Natural killer cell (primary cell): Measurements from ENCODE around the gene TBC1D24. TPM values are rescaled to one million over a fixed set of nuclear protein-coding genes. Genes with fewer than 3 reads are reported as not detected.

Experiments
- ATAC-seq, 3 donors: fragments of 150-1000 bp in 2 of 3; fragments of 200-7000 bp in 1 of 3; cut with Tn5 transposase; 1 replicate in 1 of 3; 2 replicates in 2 of 3; pipeline ENCODE4 v1.10.0; 2021; ENCODE audit warnings: mild to moderate bottlenecking in 2 of 3, moderate library complexity in 2 of 3
- DNase-seq, 2 donors: peaks; one replicate each; pipeline versions ENCODE4 v3.0.0 to v3.0.0-alpha.2; 2013 to 2021; ENCODE audit warnings: mixed read lengths in 1 of 2
- H3K27ac ChIP-seq: one replicate; pipeline ENCODE4 v1.5.1; 2013; ENCODE audit warnings: mild to moderate bottlenecking, low read length
- H3K27me3 ChIP-seq: one replicate; pipeline ENCODE4 v1.6.1; 2013; ENCODE audit warnings: low read length; ENCODE audit not compliant: control insufficient read depth, insufficient read depth
- H3K36me3 ChIP-seq: one replicate; pipeline ENCODE4 v1.6.1; 2013; ENCODE audit warnings: low read length; ENCODE audit not compliant: control insufficient read depth, insufficient read depth
- H3K4me1 ChIP-seq: one replicate; pipeline ENCODE4 v1.6.1; 2013; ENCODE audit warnings: low read length; ENCODE audit not compliant: control insufficient read depth, insufficient read depth
- H3K4me3 ChIP-seq: one replicate; pipeline ENCODE4 v1.5.1; 2013; ENCODE audit warnings: low read length
- H3K9me3 ChIP-seq: one replicate; pipeline ENCODE4 v1.6.1; 2013; ENCODE audit warnings: low read length; ENCODE audit not compliant: control insufficient read depth, insufficient read depth
- H3K27ac Mint-ChIP-seq, 2 donors: one replicate each; pipeline ENCODE4 v1.8.0; 2022; ENCODE audit warnings: mild to moderate bottlenecking in 2 of 2, mixed read lengths in 2 of 2, moderate library complexity in 1 of 2
- H3K27me3 Mint-ChIP-seq, 2 donors: one replicate each; pipeline ENCODE4 v1.8.0; 2022; ENCODE audit warnings: low read depth in 2 of 2, mixed read lengths in 2 of 2
- H3K36me3 Mint-ChIP-seq: one replicate; pipeline ENCODE4 v1.8.0; 2022; ENCODE audit warnings: mixed read lengths
- H3K4me1 Mint-ChIP-seq, 2 donors: one replicate each; pipeline ENCODE4 v1.8.0; 2022; ENCODE audit warnings: mixed read lengths in 2 of 2
- H3K4me3 Mint-ChIP-seq: one replicate; pipeline ENCODE4 v1.8.0; 2022; ENCODE audit warnings: mild to moderate bottlenecking, moderate library complexity, mixed read lengths
- H3K9me3 Mint-ChIP-seq, 2 donors: one replicate each; pipeline ENCODE4 v1.8.0; 2022; ENCODE audit warnings: mixed read lengths in 2 of 2
- CTCF ChIP-seq: fragments of 200-600 bp; IDR thresholded peaks from one replicate; pipeline ENCODE4 v1.8.0; 2022; ENCODE audit warnings: antibody characterized with exemption
- WGBS: methylation state at CpG from one replicate; pipeline ENCODE4 v1.1.7; 2013; ENCODE audit warnings: missing lambda C conversion rate; ENCODE audit not compliant: insufficient coverage; 5-methylcytosine and 5-hydroxymethylcytosine counted together
- intact Hi-C: fragments of 100-400 bp; cut with micrococcal nuclease; formaldehyde crosslinking; loops from one replicate; pipeline ENCODE4 v1.14.2; 2022
- total RNA-seq, 4 donors: library from RNA; stranded (reverse); fragments of 120-200 nt in 1 of 4; gene quantifications; one replicate each; pipeline versions ENCODE4 v1.2.3 to v1.2.4, GENCODE V29; 2013 to 2022

Gene TBC1D24
- total RNA-seq, 3 donors from 2014 or later (not counting 1 experiment from before 2014, with no cell fraction given), result 7.2 to 13.0 (median 10.9) TPM

DNA sequence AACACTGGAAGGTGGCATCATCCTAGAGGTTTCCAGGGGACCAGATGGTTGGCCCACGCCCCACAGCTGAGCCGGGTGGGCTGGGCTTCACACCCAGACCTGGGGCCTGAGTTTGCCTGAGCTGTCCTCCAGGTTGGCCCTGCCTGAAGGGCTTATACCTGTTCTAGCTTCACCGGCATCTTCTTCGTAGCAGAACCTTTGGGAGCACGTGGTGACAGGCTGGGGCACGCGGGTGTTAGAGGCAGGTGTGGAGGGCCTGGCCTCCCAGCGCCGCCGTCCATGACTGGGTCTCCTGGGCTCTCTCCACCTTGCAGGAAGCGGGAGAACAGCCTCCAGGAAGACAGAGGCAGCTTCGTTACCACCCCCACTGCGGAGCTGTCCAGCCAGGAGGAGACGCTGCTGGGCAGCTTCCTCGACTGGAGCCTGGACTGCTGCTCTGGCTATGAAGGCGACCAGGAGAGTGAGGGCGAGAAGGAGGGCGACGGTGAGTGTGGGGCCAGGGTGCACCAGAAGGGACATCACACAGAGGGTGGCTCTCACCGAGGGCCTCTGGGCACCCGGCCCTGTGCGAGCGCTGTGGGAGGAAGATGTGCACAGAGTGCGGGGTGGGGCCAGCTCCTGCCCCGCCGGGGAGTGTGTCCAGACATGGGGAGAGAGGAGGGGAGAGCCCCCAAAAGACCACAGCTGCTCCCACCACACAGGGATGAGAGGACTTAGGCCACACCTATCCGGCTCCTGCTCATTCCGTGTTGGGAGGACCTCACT lies 19.7 kb upstream of the TBC1D24 start:
- Histone ChIP-seq H3K27me3 (no peaks in the 10 kb centered on the region), H3K4me3 (no peak overlapping the region), H3K4me1 (peaks cover 12% of the 10 kb centered on the region), H3K27ac (no peak overlapping the region), H3K9me3 (no peaks in the 10 kb centered on the region), H3K36me3 (peaks cover 28% of the 10 kb centered on the region)
- no peaks in the 10 kb centered on the region for H3K27me3 Mint-ChIP-seq
- H3K9me3 Mint-ChIP-seq, result no peaks in the 10 kb centered on the region
- no peaks in the 10 kb centered on the region for H3K36me3 Mint-ChIP-seq
- intact Hi-C loops, result no loop called here
- peaks cover 7 to 9% of the 10 kb centered on the region in 2 donors for H3K4me1 Mint-ChIP-seq
- DNase-seq, result no peak
- H3K27ac Mint-ChIP-seq, result no peak overlapping the region
- no peak for ATAC-seq
- TF ChIP-seq CTCF, result no peak
- no peak overlapping the region for H3K4me3 Mint-ChIP-seq
- WGBS, result 98% methylated on average over 28 of the region's 28 CpGs

DNA sequence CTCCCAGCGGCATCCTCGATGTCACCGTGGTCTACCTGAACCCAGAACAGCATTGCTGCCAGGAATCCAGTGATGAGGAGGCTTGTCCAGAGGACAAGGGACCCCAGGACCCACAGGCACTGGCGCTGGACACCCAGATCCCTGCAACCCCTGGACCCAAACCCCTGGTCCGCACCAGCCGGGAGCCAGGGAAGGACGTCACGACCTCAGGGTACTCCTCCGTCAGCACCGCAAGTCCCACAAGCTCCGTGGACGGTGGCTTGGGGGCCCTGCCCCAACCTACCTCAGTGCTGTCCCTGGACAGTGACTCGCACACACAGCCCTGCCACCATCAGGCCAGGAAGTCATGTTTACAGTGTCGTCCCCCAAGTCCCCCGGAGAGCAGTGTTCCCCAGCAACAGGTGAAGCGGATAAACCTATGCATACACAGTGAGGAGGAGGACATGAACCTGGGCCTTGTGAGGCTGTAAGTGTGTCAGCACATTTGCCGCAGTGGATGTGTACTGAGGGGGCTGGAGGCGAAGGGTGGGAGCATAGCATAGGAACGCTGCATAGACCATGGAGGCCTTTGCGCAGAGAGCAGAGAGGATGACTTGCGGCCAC lies 18.3 kb upstream of the TBC1D24 start:
- DNase-seq (no peak), ATAC-seq (no peak)
- Mint-ChIP-seq H3K9me3 (no peaks in the 10 kb centered on the region), H3K36me3 (no peaks in the 10 kb centered on the region), H3K27me3 (no peaks in the 10 kb centered on the region), H3K4me1 (peaks cover 7 to 9% of the 10 kb centered on the region in 2 donors), H3K27ac (no peak overlapping the region), H3K4me3 (no peak overlapping the region)
- no peak overlapping the region for H3K4me3 ChIP-seq
- H3K27ac ChIP-seq, result no peak overlapping the region
- H3K36me3 ChIP-seq, result peaks cover 24% of the 10 kb centered on the region
- H3K27me3 ChIP-seq, result no peaks in the 10 kb centered on the region
- intact Hi-C loops, result no loop called here
- no peaks in the 10 kb centered on the region for H3K9me3 ChIP-seq
- peaks cover 16% of the 10 kb centered on the region for H3K4me1 ChIP-seq
- 97% methylated on average over 21 of the region's 21 CpGs for WGBS
- no peak for TF ChIP-seq CTCF

- Mint-ChIP-seq H3K27ac (no peak overlapping the region), H3K4me1 (peaks cover 7 to 9% of the 10 kb centered on the region in 2 donors), H3K4me3 (no peak overlapping the region), H3K27me3 (no peaks in the 10 kb centered on the region), H3K36me3 (no peaks in the 10 kb centered on the region), H3K9me3 (no peaks in the 10 kb centered on the region)
- DNase-seq (no peak), ATAC-seq (no peak)
- Histone ChIP-seq H3K9me3 (no peaks in the 10 kb centered on the region), H3K4me3 (no peak overlapping the region), H3K27ac (no peak overlapping the region), H3K36me3 (peaks cover 22% of the 10 kb centered on the region), H3K27me3 (no peaks in the 10 kb centered on the region), H3K4me1 (peaks cover 16% of the 10 kb centered on the region)
- WGBS, result 85% methylated on average over 13 of the region's 13 CpGs
- TF ChIP-seq CTCF, result no peak
- intact Hi-C loops, result no loop called here
Observed at GRCh38 chr16:2457267-2457666, 17.7 kb upstream of the TBC1D24 start.
